Coronary artery (tissue), 2 donors: Measurements from ENCODE around the gene CD101.

ENCODE experiments used
- DNase-seq: peaks from one replicate; pipeline ENCODE4 v3.0.0-alpha.2; 2017; ENCODE audit warnings: low spot score
- H3K27ac ChIP-seq, 2 donors: fragments of 200-600 bp; sonication (generic); one replicate each; pipeline ENCODE4 v1.5.1; 2016 to 2019
- H3K4me3 ChIP-seq: fragments of 200-600 bp; sonication (generic); 2 replicates; pipeline ENCODE4 v1.5.1; 2016; ENCODE audit warnings: mild to moderate bottlenecking, moderate library complexity
- TF ChIP-seq, protein P1 (sequence below): fragments of 200-600 bp; sonication (generic); IDR thresholded peaks from one replicate; pipeline ENCODE4 v1.5.1; 2019; ENCODE audit warnings: antibody characterized with exemption

CD101 gene

DNA sequence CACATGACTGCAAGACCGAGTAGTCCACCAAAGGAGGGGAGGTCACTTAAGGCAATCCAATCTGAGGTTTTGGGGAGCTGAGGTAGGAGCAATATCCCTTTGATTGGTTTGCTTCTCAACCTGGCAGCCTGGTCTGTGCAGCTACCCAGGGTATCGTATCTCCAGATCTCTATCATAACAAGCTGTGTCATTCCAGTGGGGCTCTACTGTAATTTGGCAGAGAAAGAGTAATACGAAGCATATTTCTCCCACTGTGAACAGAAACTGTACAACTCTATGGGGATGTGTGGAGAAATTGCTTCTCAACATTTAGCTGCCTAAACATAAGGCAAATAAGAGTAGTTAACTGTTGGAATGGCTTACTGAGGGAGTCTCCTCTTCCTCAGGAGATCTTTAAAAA lies 20.6 kb downstream of the CD101 start:
- no peak for DNase-seq
- H3K27ac ChIP-seq = no peak overlapping the region
- no peak overlapping the region for H3K4me3 ChIP-seq
- TF ChIP-seq, protein P1, sequence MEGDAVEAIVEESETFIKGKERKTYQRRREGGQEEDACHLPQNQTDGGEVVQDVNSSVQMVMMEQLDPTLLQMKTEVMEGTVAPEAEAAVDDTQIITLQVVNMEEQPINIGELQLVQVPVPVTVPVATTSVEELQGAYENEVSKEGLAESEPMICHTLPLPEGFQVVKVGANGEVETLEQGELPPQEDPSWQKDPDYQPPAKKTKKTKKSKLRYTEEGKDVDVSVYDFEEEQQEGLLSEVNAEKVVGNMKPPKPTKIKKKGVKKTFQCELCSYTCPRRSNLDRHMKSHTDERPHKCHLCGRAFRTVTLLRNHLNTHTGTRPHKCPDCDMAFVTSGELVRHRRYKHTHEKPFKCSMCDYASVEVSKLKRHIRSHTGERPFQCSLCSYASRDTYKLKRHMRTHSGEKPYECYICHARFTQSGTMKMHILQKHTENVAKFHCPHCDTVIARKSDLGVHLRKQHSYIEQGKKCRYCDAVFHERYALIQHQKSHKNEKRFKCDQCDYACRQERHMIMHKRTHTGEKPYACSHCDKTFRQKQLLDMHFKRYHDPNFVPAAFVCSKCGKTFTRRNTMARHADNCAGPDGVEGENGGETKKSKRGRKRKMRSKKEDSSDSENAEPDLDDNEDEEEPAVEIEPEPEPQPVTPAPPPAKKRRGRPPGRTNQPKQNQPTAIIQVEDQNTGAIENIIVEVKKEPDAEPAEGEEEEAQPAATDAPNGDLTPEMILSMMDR = no peak

DNA sequence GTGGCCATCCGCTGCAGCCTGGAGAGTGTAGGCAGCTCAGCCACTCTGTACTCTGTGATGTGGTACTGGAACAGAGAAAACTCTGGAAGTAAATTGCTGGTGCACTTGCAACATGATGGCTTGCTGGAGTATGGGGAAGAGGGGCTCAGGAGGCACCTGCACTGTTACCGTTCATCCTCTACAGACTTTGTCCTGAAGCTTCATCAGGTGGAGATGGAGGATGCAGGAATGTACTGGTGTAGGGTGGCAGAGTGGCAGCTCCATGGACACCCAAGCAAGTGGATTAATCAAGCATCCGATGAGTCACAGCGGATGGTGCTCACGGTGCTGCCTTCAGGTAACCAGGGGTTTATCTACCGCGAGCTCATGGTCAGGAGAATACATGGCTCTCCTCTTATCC lies 24.0 kb downstream of the CD101 start:
- no peak overlapping the region for H3K4me3 ChIP-seq
- TF ChIP-seq, protein P1 = no peak
- no peak for DNase-seq
- H3K27ac ChIP-seq = no peak overlapping the region

DNA sequence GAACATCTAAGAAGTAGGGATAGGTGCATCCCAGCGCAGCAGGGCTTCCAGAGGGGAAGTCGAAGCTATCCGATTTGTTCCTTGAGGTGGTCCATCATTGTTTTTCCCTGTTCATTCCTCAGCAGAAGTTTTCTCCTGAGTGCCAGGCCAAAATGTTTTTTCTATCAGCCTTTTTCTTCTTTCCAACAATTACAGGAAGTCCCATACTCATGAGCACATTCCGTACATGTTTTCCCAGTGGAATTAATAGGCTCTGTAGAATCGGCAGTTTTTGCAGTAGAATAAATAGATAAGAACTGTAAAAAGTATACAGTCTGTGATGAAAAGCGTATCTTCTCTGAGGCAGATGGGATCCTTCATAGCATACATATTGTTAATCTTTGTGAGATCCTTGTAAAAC lies 24.8 kb downstream of the CD101 start:
- TF ChIP-seq, protein P1 = no peak
- DNase-seq = no peak
- Histone ChIP-seq H3K27ac (no peak overlapping the region), H3K4me3 (no peak overlapping the region)

DNA sequence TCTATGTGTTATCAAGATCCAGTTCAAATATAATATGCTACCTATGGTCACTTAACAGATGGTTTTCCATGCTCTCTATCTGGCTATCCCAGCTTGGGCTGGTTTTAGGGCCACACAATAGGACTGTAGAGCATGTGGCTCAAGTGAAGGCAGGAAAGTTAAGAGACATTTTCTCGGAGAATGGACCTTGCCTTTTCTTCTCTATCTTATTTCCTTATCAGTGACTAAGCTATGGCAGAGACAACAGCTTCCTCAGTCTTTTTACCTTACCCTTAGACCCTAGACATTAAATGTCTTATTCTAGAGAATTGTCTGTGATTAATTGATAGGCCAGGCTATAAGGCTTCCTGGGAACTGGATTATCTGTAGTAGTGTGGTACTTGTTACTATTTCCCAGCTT lies 28.1 kb downstream of the CD101 start:
- TF ChIP-seq, protein P1 = no peak
- Histone ChIP-seq H3K27ac (no peak overlapping the region), H3K4me3 (no peak overlapping the region)
- no peak for DNase-seq

DNA sequence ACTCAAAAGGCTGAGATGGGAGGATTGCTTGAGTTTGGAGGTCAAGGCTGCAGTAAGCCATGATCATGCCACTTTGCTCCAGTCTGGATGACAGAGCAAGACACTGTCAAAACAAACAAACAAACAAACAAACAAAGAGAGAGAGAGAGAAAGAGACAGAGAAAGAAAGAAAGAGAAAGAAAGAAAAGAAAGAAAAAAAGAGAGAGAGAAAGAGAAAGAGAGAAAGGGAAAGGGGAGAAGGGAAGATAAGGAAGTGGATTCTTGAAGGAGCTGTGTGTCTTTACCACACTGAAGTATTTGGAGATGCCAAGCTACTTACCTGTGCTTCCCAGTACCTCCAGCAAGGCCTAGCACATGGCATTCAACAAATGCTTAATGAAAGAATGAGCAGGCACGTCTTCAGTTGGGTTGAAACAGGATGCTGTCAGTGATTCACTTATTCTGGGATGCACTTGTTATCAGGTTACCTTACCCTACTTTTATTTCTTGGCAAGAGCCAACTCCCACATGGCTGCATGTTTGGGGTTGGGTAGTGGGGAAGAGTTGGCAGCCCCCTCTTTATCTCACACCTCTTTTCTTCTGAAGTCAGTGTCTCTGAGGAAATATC lies 28.8 kb downstream of the CD101 start:
- DNase-seq = no peak
- Histone ChIP-seq H3K4me3 (no peak overlapping the region), H3K27ac (no peak overlapping the region)
- TF ChIP-seq, protein P1 = no peak

DNA sequence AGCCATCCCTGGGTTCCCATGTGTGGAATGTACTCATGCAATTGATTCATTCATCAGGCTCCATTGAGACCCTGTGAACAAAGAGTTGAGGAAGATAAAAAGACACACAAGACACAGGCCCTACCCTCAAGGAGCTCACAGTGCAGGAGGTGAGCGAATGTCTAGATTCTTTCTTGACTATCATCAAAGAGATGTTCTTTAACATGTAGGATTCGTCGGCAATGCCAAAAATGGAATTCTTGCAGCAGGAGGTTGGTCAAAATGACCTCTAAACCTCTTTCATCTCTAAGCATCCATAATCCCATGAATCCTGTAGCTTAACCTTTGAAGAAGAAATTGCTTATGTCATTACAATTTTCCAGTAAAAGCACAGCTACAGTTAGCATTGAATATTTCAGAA lies 30.7 kb downstream of the CD101 start:
- H3K4me3 ChIP-seq = no peak overlapping the region
- H3K27ac ChIP-seq = no peak overlapping the region
- DNase-seq = no peak
- TF ChIP-seq, protein P1 = no peak

DNA sequence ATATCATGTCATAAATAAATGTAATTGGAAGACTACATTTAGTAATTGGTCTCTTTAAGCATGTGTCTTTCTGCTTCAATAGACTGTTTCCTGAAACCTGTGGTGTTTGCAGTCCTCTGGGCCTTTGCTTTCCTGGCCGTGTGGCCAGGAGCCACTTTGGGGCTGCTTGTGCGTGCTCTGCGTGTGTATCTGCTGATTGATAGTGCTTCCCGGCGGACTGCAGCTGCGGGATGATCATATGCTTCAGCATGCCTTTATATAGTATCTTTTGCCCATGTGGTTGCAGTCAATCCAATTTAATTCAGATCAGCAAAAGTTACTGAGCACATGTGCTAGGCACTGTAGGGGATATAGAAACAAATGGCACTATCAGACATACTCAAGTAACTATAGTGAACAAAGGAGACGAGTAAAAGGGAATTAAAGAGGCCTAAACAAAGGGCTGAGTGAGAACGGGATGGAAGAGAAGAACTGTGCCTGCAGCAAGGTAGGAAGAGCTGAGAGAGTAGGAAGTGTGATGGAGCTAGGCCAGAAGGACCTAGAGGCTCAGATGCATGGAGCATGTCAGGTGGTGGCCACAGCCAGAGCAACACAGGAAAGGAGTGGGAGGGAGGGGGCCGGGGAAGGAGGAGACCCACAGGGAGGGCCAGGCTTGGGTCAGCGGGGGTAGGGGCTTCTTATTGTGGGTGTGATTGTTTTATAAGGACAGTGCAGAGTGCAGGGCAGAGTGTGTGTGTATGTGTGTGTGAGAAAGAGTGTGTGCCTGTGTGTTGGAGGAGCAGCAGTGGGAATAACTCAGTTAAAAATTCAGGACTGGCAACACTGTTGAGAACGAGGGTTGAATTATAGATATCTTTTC lies 31.4 kb downstream of the CD101 start:
- no peak for DNase-seq
- Histone ChIP-seq H3K27ac (no peak overlapping the region), H3K4me3 (no peak overlapping the region)
- TF ChIP-seq, protein P1 = no peak
